ENCODE measurements around the gene ZNF609.
A peak's percentile ranks its signal among the peaks of the same experiment; 100 is the strongest.
"Not testable (repeated sequence)": the region's sequence is repeated elsewhere in the genome, so short reads cannot be mapped to it uniquely, and the experiment has no call there.

ZNF609 gene

GRCh38 chr15:64483749-64484148 lies 23.4 kb downstream of the ZNF609 start:
- Histone ChIP-seq H3K27ac (ENCODE audit: low read depth, low read length) (no peak overlapping the region), H3K79me1 (ENCODE audit: low read length) (peaks cover 8% of the 10 kb centered on the region), H3K36me3 (ENCODE audit: control insufficient read depth, insufficient read depth, low read length) (no peaks in the 10 kb centered on the region), H3K56ac (ENCODE audit: low read length) (no peak overlapping the region), H2BK5ac (ENCODE audit: low read length) (no peak overlapping the region), H2BK15ac (replicated peaks; ENCODE audit: low read depth) (no peak overlapping the region), H4K8ac (ENCODE audit: low read depth, low read length) (no peak overlapping the region), H3K4me2 (ENCODE audit: low read length) (no peak overlapping the region), H3K79me2 (ENCODE audit: control insufficient read depth, insufficient read depth, low read length) (no peaks in the 10 kb centered on the region), H3K4me1 (ENCODE audit: control insufficient read depth, low read depth, low read length) (no peaks in the 10 kb centered on the region), H3K9ac (ENCODE audit: low read length) (no peak overlapping the region), H3K23ac (ENCODE audit: low read length) (no peak overlapping the region), H3K18ac (ENCODE audit: low read length) (no peak overlapping the region), H3K4me3 (ENCODE audit: low read length) (no peak overlapping the region), H2BK120ac (ENCODE audit: low read depth, low read length) (no peak overlapping the region), H2AK5ac (ENCODE audit: low read length) (no peak overlapping the region), H4K5ac (ENCODE audit: low read length) (no peak overlapping the region), H3K27me3 (ENCODE audit: insufficient read depth, low read length, poor library complexity) (no peaks in the 10 kb centered on the region), H3K4ac (ENCODE audit: low read depth, low read length) (no peak overlapping the region)
- no peak for DNase-seq

- Histone ChIP-seq H3K4me1 (ENCODE audit: control insufficient read depth, low read depth, low read length) (no peaks in the 10 kb centered on the region), H3K23ac (ENCODE audit: low read length) (no peak overlapping the region), H3K9ac (ENCODE audit: low read length) (no peak overlapping the region), H3K4me3 (ENCODE audit: low read length) (no peak overlapping the region), H2BK15ac (replicated peaks; ENCODE audit: low read depth) (no peak overlapping the region), H2BK120ac (ENCODE audit: low read depth, low read length) (no peak overlapping the region), H3K4me2 (ENCODE audit: low read length) (no peak overlapping the region), H4K5ac (ENCODE audit: low read length) (no peak overlapping the region), H3K36me3 (ENCODE audit: control insufficient read depth, insufficient read depth, low read length) (no peaks in the 10 kb centered on the region), H3K79me1 (ENCODE audit: low read length) (peaks cover 8% of the 10 kb centered on the region), H2BK5ac (ENCODE audit: low read length) (no peak overlapping the region), H3K56ac (ENCODE audit: low read length) (no peak overlapping the region), H3K4ac (ENCODE audit: low read depth, low read length) (no peak overlapping the region), H3K27ac (ENCODE audit: low read depth, low read length) (no peak overlapping the region), H4K8ac (ENCODE audit: low read depth, low read length) (no peak overlapping the region), H3K79me2 (ENCODE audit: control insufficient read depth, insufficient read depth, low read length) (no peaks in the 10 kb centered on the region), H2AK5ac (ENCODE audit: low read length) (no peak overlapping the region), H3K18ac (ENCODE audit: low read length) (no peak overlapping the region), H3K27me3 (ENCODE audit: insufficient read depth, low read length, poor library complexity) (no peaks in the 10 kb centered on the region)
- no peak for DNase-seq
Observed at GRCh38 chr15:64485796-64486195, 25.4 kb downstream of the ZNF609 start.

GRCh38 chr15:64490598-64491259 lies 30.4 kb downstream of the ZNF609 start:
- no peak overlapping the region for H2AK5ac ChIP-seq (ENCODE audit: low read length)
- no peak overlapping the region for H2BK5ac ChIP-seq (ENCODE audit: low read length)
- no peak overlapping the region for H3K23ac ChIP-seq (ENCODE audit: low read length)
- H2BK120ac ChIP-seq (ENCODE audit: low read depth, low read length) = no peak overlapping the region
- no peak overlapping the region for H3K9ac ChIP-seq (ENCODE audit: low read length)
- H4K5ac ChIP-seq (ENCODE audit: low read length) = no peak overlapping the region
- no peaks in the 10 kb centered on the region for H3K4me1 ChIP-seq (ENCODE audit: control insufficient read depth, low read depth, low read length)
- H3K4me3 ChIP-seq (ENCODE audit: low read length) = no peak overlapping the region
- no peak overlapping the region for H4K8ac ChIP-seq (ENCODE audit: low read depth, low read length)
- H3K4me2 ChIP-seq (ENCODE audit: low read length) = no peak overlapping the region
- no peak overlapping the region for H3K18ac ChIP-seq (ENCODE audit: low read length)
- H2BK15ac ChIP-seq (replicated peaks; ENCODE audit: low read depth) = no peak overlapping the region
- H3K79me2 ChIP-seq (ENCODE audit: control insufficient read depth, insufficient read depth, low read length) = peaks cover 3% of the 10 kb centered on the region
- peaks cover 9% of the 10 kb centered on the region for H3K79me1 ChIP-seq (ENCODE audit: low read length)
- DNase-seq = peak; percentile 82
- H3K27ac ChIP-seq (ENCODE audit: low read depth, low read length) = no peak overlapping the region
- no peaks in the 10 kb centered on the region for H3K36me3 ChIP-seq (ENCODE audit: control insufficient read depth, insufficient read depth, low read length)
- H3K56ac ChIP-seq (ENCODE audit: low read length) = no peak overlapping the region
- no peaks in the 10 kb centered on the region for H3K27me3 ChIP-seq (ENCODE audit: insufficient read depth, low read length, poor library complexity)
- H3K4ac ChIP-seq (ENCODE audit: low read depth, low read length) = no peak overlapping the region

GRCh38 chr15:64493641-64494040 lies 33.3 kb downstream of the ZNF609 start:
- WGBS (ENCODE audit: extremely low coverage, insufficient coverage, low lambda C conversion rate) = no CpG with 5 or more reads among the region's 2 CpGs
- peaks cover 9% of the 10 kb centered on the region for H3K79me1 ChIP-seq (ENCODE audit: low read length)

GRCh38 chr15:64495968-64496367 lies 35.6 kb downstream of the ZNF609 start:
- not testable (repeated sequence) for H3K4me1 ChIP-seq (ENCODE audit: control insufficient read depth, low read depth, low read length); H2BK15ac ChIP-seq (replicated peaks; ENCODE audit: low read depth); H4K5ac ChIP-seq (ENCODE audit: low read length); H2BK5ac ChIP-seq (ENCODE audit: low read length); H3K23ac ChIP-seq (ENCODE audit: low read length); H3K36me3 ChIP-seq (ENCODE audit: control insufficient read depth, insufficient read depth, low read length); H3K27me3 ChIP-seq (ENCODE audit: insufficient read depth, low read length, poor library complexity); H2BK120ac ChIP-seq (ENCODE audit: low read depth, low read length); H4K8ac ChIP-seq (ENCODE audit: low read depth, low read length); H2AK5ac ChIP-seq (ENCODE audit: low read length); H3K4me3 ChIP-seq (ENCODE audit: low read length); DNase-seq; H3K4me2 ChIP-seq (ENCODE audit: low read length); H3K18ac ChIP-seq (ENCODE audit: low read length); H3K27ac ChIP-seq (ENCODE audit: low read depth, low read length); H3K4ac ChIP-seq (ENCODE audit: low read depth, low read length); H3K9ac ChIP-seq (ENCODE audit: low read length); H3K56ac ChIP-seq (ENCODE audit: low read length)
- no CpG with 5 or more reads among the region's 2 CpGs for WGBS (ENCODE audit: extremely low coverage, insufficient coverage, low lambda C conversion rate)
- H3K79me1 ChIP-seq (ENCODE audit: low read length) = peaks cover 20% of the 10 kb centered on the region
- H3K79me2 ChIP-seq (ENCODE audit: control insufficient read depth, insufficient read depth, low read length) = peaks cover 18% of the 10 kb centered on the region

More at GRCh38 chr15:64493641-64494040, 33.3 kb downstream of the ZNF609 start:
- no peak for DNase-seq
- H3K4me3 ChIP-seq (ENCODE audit: low read length) = no peak overlapping the region
- no peak overlapping the region for H2AK5ac ChIP-seq (ENCODE audit: low read length)
- H3K9ac ChIP-seq (ENCODE audit: low read length) = no peak overlapping the region
- no peaks in the 10 kb centered on the region for H3K4me1 ChIP-seq (ENCODE audit: control insufficient read depth, low read depth, low read length)
- H3K36me3 ChIP-seq (ENCODE audit: control insufficient read depth, insufficient read depth, low read length) = no peaks in the 10 kb centered on the region
- H3K56ac ChIP-seq (ENCODE audit: low read length) = no peak overlapping the region
- H4K8ac ChIP-seq (ENCODE audit: low read depth, low read length) = no peak overlapping the region
- H3K4me2 ChIP-seq (ENCODE audit: low read length) = no peak overlapping the region
- H2BK5ac ChIP-seq (ENCODE audit: low read length) = no peak overlapping the region
- H3K27ac ChIP-seq (ENCODE audit: low read depth, low read length) = no peak overlapping the region
- H2BK15ac ChIP-seq (replicated peaks; ENCODE audit: low read depth) = no peak overlapping the region
- H4K5ac ChIP-seq (ENCODE audit: low read length) = no peak overlapping the region
- H3K79me2 ChIP-seq (ENCODE audit: control insufficient read depth, insufficient read depth, low read length) = peaks cover 7% of the 10 kb centered on the region
- no peak overlapping the region for H2BK120ac ChIP-seq (ENCODE audit: low read depth, low read length)
- no peak overlapping the region for H3K18ac ChIP-seq (ENCODE audit: low read length)
- H3K4ac ChIP-seq (ENCODE audit: low read depth, low read length) = no peak overlapping the region
- H3K27me3 ChIP-seq (ENCODE audit: insufficient read depth, low read length, poor library complexity) = no peaks in the 10 kb centered on the region
- no peak overlapping the region for H3K23ac ChIP-seq (ENCODE audit: low read length)

- H2AK5ac ChIP-seq (ENCODE audit: low read length) = no peak overlapping the region
- H3K23ac ChIP-seq (ENCODE audit: low read length) = no peak overlapping the region
- H3K27ac ChIP-seq (ENCODE audit: low read depth, low read length) = no peak overlapping the region
- H2BK15ac ChIP-seq (replicated peaks; ENCODE audit: low read depth) = no peak overlapping the region
- peaks cover 5% of the 10 kb centered on the region for H3K36me3 ChIP-seq (ENCODE audit: control insufficient read depth, insufficient read depth, low read length)
- peaks cover 27% of the 10 kb centered on the region for H3K79me1 ChIP-seq (ENCODE audit: low read length)
- H3K9ac ChIP-seq (ENCODE audit: low read length) = no peak overlapping the region
- H3K4me1 ChIP-seq (ENCODE audit: control insufficient read depth, low read depth, low read length) = peaks cover 3% of the 10 kb centered on the region
- no peak overlapping the region for H3K56ac ChIP-seq (ENCODE audit: low read length)
- H3K4me2 ChIP-seq (ENCODE audit: low read length) = no peak overlapping the region
- H3K79me2 ChIP-seq (ENCODE audit: control insufficient read depth, insufficient read depth, low read length) = peaks cover 25% of the 10 kb centered on the region
- H3K4me3 ChIP-seq (ENCODE audit: low read length) = no peak overlapping the region
- no peak overlapping the region for H3K18ac ChIP-seq (ENCODE audit: low read length)
- no peaks in the 10 kb centered on the region for H3K27me3 ChIP-seq (ENCODE audit: insufficient read depth, low read length, poor library complexity)
- H2BK120ac ChIP-seq (ENCODE audit: low read depth, low read length) = no peak overlapping the region
- WGBS (ENCODE audit: extremely low coverage, insufficient coverage, low lambda C conversion rate) = no CpG with 5 or more reads among the region's 3 CpGs
- H3K4ac ChIP-seq (ENCODE audit: low read depth, low read length) = no peak overlapping the region
- no peak for DNase-seq
- no peak overlapping the region for H2BK5ac ChIP-seq (ENCODE audit: low read length)
- H4K8ac ChIP-seq (ENCODE audit: low read depth, low read length) = no peak overlapping the region
- H4K5ac ChIP-seq (ENCODE audit: low read length) = no peak overlapping the region
Observed at GRCh38 chr15:64500695-64501395, 40.5 kb downstream of the ZNF609 start.

All from mesendoderm (in vitro differentiated cells).